ENCODE data around the gene CREM. TPM values are rescaled to one million over a fixed set of nuclear protein-coding genes. Genes with fewer than 3 reads are reported as not detected.

CREM gene
- polyA plus RNA-seq, 1 of the 3 experiments (the other 2 are of a cell fraction) = 41.4 TPM

DNA sequence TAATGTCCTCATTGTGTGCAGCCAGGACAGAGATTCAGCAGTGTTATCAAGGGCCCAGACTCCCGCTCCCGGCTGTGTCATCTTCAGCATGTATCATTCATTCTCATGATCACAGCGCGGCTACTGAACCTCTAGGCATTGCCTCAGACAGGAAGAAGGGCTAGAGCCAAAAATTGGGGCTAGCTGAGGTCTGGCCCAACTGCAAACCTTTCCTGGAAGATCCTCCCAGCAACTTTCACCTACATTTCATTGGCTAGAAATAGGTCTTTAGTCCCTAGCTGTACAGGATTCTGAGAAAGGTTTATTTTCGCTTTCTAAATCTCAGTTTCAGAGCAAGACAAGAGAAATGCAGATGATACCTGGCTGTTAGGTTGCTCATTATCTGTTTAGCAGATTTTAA, 81.9 kb downstream of the CREM start:
- Histone ChIP-seq H3K9ac (no peak overlapping the region), H3K27me3 (ENCODE audit: insufficient read depth) (no peaks in the 10 kb centered on the region), H3K9me2 (no peaks in the 10 kb centered on the region), H3K9me3 (no peaks in the 10 kb centered on the region), H3K79me2 (ENCODE audit: insufficient read depth) (peaks cover 3% of the 10 kb centered on the region; the same call in 1 of the 2 replicates), H4K20me1 (ENCODE audit: insufficient read depth) (no peaks in the 10 kb centered on the region), H3F3A (replicated peaks; ENCODE audit: insufficient read depth) (no peaks in the 10 kb centered on the region), H3K4me2 (no peak overlapping the region), H3K36me3 (replicated peaks in 1 of 2; ENCODE audit: control insufficient read depth in 1 of 2, insufficient read depth in 2 of 2, low read length in 1 of 2) (no peaks in the 10 kb centered on the region), H3K27ac (ENCODE audit: low read depth in 2 of 2, low read length in 1 of 2) (no peak overlapping the region), H2AFZ (ENCODE audit: low read depth) (no peak overlapping the region), H3K4me3 (ENCODE audit: low read depth in 2 of 2, low read length in 1 of 2) (no peak overlapping the region), H3K4me1 (ENCODE audit: control insufficient read depth in 1 of 2, insufficient read depth in 2 of 2, low read depth in 1 of 2, low read length in 1 of 2) (no peaks in the 10 kb centered on the region; a peak in 1 of 4 replicates)
- WGBS (ENCODE audit: low lambda C conversion rate) = 95% methylated on average over 5 of the region's 5 CpGs
- DNase-seq = no peak
- POLR2A ChIA-PET = no interaction called here
- TF ChIP-seq RXRA (IDR thresholded peaks at IDR 0.05; ENCODE audit: borderline replicate concordance, low read depth) (no peak), FOXM1 (IDR thresholded peaks at IDR 0.05; ENCODE audit: low read depth) (no peak), TAF1 (IDR thresholded peaks at IDR 0.05; ENCODE audit: borderline replicate concordance, low read depth, low read length) (no peak), RCOR1 (IDR thresholded peaks at IDR 0.05; ENCODE audit: low read length) (no peak), GABPA (IDR thresholded peaks at IDR 0.05; ENCODE audit: low read depth) (no peak)
- TF ChIP-seq, protein P1, sequence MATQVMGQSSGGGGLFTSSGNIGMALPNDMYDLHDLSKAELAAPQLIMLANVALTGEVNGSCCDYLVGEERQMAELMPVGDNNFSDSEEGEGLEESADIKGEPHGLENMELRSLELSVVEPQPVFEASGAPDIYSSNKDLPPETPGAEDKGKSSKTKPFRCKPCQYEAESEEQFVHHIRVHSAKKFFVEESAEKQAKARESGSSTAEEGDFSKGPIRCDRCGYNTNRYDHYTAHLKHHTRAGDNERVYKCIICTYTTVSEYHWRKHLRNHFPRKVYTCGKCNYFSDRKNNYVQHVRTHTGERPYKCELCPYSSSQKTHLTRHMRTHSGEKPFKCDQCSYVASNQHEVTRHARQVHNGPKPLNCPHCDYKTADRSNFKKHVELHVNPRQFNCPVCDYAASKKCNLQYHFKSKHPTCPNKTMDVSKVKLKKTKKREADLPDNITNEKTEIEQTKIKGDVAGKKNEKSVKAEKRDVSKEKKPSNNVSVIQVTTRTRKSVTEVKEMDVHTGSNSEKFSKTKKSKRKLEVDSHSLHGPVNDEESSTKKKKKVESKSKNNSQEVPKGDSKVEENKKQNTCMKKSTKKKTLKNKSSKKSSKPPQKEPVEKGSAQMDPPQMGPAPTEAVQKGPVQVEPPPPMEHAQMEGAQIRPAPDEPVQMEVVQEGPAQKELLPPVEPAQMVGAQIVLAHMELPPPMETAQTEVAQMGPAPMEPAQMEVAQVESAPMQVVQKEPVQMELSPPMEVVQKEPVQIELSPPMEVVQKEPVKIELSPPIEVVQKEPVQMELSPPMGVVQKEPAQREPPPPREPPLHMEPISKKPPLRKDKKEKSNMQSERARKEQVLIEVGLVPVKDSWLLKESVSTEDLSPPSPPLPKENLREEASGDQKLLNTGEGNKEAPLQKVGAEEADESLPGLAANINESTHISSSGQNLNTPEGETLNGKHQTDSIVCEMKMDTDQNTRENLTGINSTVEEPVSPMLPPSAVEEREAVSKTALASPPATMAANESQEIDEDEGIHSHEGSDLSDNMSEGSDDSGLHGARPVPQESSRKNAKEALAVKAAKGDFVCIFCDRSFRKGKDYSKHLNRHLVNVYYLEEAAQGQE (IDR thresholded peaks at IDR 0.05; ENCODE audit: low read depth, low read length) = no peak
- CTCF ChIA-PET = interaction anchor here (2.0 to 7.1 kb wide), 3 partner anchors 9 to 88 kb away, joined by 8 to 50 read pairs (median 14); no protein-coding TSS in a partner anchor

DNA sequence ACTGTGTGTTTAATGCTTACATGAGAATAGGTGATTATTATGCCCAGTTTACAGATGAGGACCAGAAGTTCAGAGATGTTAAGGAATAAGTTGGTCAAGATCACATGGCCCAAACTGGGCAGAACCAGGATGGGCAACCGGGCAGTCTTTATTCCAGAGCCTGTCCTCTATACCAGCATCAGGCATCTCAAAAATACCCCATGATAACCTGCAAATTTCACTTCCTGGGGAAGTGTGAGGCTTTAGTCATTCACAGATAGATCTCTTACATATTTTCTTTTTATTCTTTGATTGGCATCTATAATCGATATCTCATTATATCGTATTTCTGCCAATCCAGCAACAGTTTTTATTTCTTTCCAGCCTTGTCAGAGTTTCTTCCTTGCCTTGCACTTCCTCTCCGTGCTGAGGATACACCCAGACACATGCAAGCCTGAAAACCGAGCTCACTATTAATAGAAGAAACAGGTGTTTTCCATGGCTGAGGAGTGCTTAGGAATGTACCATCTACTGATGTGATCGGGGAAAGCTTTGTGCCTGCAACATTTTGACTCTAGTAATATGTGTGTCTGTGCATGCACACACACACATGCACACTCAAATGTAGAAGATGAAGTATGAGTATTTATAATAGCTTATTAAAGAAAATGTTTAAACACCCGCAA, 82.4 kb downstream of the CREM start:
- no peak overlapping the region for H3K27ac ChIP-seq (ENCODE audit: low read depth in 2 of 2, low read length in 1 of 2)
- no peak overlapping the region for H3K9ac ChIP-seq
- peaks cover 3% of the 10 kb centered on the region; the same call in 1 of the 2 replicates for H3K79me2 ChIP-seq (ENCODE audit: insufficient read depth)
- no peaks in the 10 kb centered on the region for H3K9me3 ChIP-seq
- H4K20me1 ChIP-seq (ENCODE audit: insufficient read depth) = no peaks in the 10 kb centered on the region
- no peak overlapping the region for H2AFZ ChIP-seq (ENCODE audit: low read depth)
- no peak for TF ChIP-seq SMC3 (IDR thresholded peaks at IDR 0.05; ENCODE audit: low read depth, low read length)
- TF ChIP-seq USF2 (IDR thresholded peaks at IDR 0.05; ENCODE audit: borderline replicate concordance, low read depth, low read length) = no peak
- no peak for TF ChIP-seq FOXM1 (IDR thresholded peaks at IDR 0.05; ENCODE audit: low read depth)
- no peak for TF ChIP-seq NFIC (IDR thresholded peaks at IDR 0.05; ENCODE audit: borderline replicate concordance)
- TF ChIP-seq, protein P2, sequence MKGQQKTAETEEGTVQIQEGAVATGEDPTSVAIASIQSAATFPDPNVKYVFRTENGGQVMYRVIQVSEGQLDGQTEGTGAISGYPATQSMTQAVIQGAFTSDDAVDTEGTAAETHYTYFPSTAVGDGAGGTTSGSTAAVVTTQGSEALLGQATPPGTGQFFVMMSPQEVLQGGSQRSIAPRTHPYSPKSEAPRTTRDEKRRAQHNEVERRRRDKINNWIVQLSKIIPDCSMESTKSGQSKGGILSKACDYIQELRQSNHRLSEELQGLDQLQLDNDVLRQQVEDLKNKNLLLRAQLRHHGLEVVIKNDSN (IDR thresholded peaks at IDR 0.05; ENCODE audit: borderline replicate concordance, low read depth) = no peak
- no peak for TF ChIP-seq TEAD4 (IDR thresholded peaks at IDR 0.05; ENCODE audit: borderline replicate concordance, insufficient read depth)
- TF ChIP-seq EP300 (IDR thresholded peaks at IDR 0.05; ENCODE audit: borderline replicate concordance in 1 of 2, low read depth in 1 of 2, low read length in 1 of 2) = no peak
- TF ChIP-seq, protein P3, sequence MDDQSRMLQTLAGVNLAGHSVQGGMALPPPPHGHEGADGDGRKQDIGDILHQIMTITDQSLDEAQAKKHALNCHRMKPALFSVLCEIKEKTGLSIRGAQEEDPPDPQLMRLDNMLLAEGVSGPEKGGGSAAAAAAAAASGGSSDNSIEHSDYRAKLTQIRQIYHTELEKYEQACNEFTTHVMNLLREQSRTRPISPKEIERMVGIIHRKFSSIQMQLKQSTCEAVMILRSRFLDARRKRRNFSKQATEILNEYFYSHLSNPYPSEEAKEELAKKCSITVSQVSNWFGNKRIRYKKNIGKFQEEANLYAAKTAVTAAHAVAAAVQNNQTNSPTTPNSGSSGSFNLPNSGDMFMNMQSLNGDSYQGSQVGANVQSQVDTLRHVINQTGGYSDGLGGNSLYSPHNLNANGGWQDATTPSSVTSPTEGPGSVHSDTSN (IDR thresholded peaks at IDR 0.05) = no peak
- TF ChIP-seq, protein P4, sequence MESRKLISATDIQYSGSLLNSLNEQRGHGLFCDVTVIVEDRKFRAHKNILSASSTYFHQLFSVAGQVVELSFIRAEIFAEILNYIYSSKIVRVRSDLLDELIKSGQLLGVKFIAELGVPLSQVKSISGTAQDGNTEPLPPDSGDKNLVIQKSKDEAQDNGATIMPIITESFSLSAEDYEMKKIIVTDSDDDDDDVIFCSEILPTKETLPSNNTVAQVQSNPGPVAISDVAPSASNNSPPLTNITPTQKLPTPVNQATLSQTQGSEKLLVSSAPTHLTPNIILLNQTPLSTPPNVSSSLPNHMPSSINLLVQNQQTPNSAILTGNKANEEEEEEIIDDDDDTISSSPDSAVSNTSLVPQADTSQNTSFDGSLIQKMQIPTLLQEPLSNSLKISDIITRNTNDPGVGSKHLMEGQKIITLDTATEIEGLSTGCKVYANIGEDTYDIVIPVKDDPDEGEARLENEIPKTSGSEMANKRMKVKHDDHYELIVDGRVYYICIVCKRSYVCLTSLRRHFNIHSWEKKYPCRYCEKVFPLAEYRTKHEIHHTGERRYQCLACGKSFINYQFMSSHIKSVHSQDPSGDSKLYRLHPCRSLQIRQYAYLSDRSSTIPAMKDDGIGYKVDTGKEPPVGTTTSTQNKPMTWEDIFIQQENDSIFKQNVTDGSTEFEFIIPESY (IDR thresholded peaks at IDR 0.05; ENCODE audit: borderline replicate concordance, low read depth) = no peak
- TF ChIP-seq RAD21 (IDR thresholded peaks at IDR 0.05; ENCODE audit: low read length) = no peak
- H3K4me2 ChIP-seq = no peak overlapping the region
- no peaks in the 10 kb centered on the region for H3K27me3 ChIP-seq (ENCODE audit: insufficient read depth)
- no peaks in the 10 kb centered on the region; a peak in 1 of 4 replicates for H3K4me1 ChIP-seq (ENCODE audit: control insufficient read depth in 1 of 2, insufficient read depth in 2 of 2, low read depth in 1 of 2, low read length in 1 of 2)
- H3K4me3 ChIP-seq (ENCODE audit: low read depth in 2 of 2, low read length in 1 of 2) = no peak overlapping the region
- H3K9me2 ChIP-seq = no peaks in the 10 kb centered on the region
- 84% methylated on average over 7 of the region's 7 CpGs for WGBS (ENCODE audit: low lambda C conversion rate)
- no peaks in the 10 kb centered on the region for H3K36me3 ChIP-seq (replicated peaks in 1 of 2; ENCODE audit: control insufficient read depth in 1 of 2, insufficient read depth in 2 of 2, low read length in 1 of 2)
- CTCF ChIA-PET = interaction anchor here (2.0 to 7.1 kb wide), 2 partner anchors 13 to 88 kb away, joined by 8 to 50 read pairs; no protein-coding TSS in a partner anchor
- POLR2A ChIA-PET = no interaction called here
- H3F3A ChIP-seq (replicated peaks; ENCODE audit: insufficient read depth) = no peaks in the 10 kb centered on the region
- no peak for DNase-seq
